Ovary (tissue), 3 donors: ENCODE results near the gene CTXN3.

ENCODE experiments used
- CTCF ChIP-seq, 3 donors: fragments of 450-650 bp in 2 of 3; fragments of 200-600 bp in 1 of 3; IDR thresholded peaks; one replicate each; pipeline versions ENCODE4 v1.5.1 to v1.8.0; 2016 to 2022; ENCODE audit warnings: antibody characterized with exemption in 3 of 3, mild to moderate bottlenecking in 1 of 3
- EP300 ChIP-seq: sonication (generic); formaldehyde crosslinking; IDR thresholded peaks from one replicate; pipeline ENCODE4 v1.6.1; 2017; ENCODE audit warnings: antibody characterized with exemption
- POLR2A ChIP-seq: fragments of 450-650 bp; IDR thresholded peaks from one replicate; pipeline ENCODE4 v1.6.1; 2017; ENCODE audit warnings: antibody characterized with exemption, mild to moderate bottlenecking, moderate library complexity
- donor health status: DM: no; HTN: no; CAD: no.

- TF ChIP-seq CTCF (IDR thresholded peaks at IDR 0.05): no peak
- TF ChIP-seq POLR2A: no peak
- no peak for TF ChIP-seq EP300
Measured at GRCh38 chr5:127707209-127707608, 58.3 kb downstream of the CTXN3 start.
